ENCODE measurements around the gene CDK14. TPM values are rescaled to one million over a fixed set of nuclear protein-coding genes. Genes with fewer than 3 reads are reported as not detected.

The CDK14 gene
- total RNA-seq, 1 donor from 2014 or later: 77.9 TPM

DNA sequence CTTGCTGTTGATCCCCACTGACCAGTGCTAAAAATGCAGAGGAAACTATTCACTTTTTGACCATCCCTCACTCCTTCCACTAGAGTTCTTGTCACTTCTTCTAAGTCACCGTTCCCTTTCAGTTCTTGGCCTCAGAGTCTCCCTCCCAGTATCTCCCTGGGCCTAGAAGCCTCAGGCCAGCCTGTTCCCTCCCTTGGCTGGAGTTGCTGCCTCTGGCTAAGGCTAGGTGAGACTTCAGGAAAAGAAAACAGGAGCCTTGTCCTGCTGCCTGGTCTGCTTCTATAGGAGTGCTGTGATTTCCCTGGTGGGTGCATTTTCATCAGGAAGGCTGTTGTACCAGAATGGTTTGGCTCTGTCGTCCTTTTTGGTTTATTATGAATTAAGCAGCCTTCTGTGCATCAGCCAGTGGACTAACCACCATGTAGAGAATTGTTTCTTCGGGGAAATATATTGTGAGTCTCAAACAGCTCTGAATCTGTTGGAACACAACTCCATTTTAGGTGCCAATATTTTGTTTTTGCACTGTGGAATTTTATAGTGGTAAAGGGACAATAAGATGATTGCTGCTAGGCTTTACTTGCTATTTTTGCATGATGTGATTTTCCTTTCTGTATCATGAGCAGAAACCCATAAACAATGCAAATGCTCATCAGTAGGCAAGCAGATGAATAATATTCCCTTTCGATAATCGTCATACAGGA, 434.7 kb downstream of the CDK14 start:
- no peak for DNase-seq (ENCODE audit: low spot score in 2 of 2)
- FAIRE-seq: no peak

DNA sequence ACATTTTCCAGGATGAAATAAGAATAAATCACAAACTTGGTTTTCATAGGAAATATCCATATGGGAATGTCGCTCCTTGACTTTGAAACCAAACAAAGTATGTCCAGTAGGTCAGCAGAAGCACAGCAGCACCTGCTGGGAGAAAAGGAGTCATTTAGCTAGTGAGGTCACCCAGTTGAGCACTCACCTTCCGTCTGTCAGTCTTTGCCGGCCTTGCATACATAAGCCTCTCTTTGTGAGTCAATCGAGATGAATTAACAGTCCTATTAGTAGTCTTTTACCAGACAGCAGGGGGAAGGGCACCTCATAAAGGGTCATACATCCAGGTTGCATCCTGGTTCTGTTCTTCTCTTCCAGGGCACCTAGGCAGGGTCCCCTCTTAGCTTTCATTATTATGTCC, 435.6 kb downstream of the CDK14 start:
- no peak for DNase-seq (ENCODE audit: low spot score in 2 of 2)
- FAIRE-seq: no peak

DNA sequence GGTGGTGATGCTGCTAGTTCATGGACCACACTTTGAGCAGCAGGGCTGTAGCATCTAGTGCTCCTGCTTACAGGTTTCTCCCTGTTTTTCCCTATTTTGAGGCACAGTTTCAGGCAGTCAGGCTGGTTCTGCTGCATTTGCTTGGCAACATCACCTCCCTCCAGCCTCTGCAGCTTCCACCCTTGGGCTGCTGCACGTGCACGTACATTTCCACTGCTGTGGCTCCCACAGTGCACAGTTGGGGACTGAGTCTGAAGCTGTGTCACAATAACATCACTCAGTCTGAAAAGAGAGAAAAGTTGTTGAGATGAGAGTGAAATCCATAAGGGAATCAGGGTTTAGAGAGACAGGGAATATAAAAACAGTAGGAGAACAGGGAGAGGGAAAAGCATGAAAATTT, 437.5 kb downstream of the CDK14 start:
- FAIRE-seq (no peak), DNase-seq (ENCODE audit: low spot score in 2 of 2) (no peak)

DNA sequence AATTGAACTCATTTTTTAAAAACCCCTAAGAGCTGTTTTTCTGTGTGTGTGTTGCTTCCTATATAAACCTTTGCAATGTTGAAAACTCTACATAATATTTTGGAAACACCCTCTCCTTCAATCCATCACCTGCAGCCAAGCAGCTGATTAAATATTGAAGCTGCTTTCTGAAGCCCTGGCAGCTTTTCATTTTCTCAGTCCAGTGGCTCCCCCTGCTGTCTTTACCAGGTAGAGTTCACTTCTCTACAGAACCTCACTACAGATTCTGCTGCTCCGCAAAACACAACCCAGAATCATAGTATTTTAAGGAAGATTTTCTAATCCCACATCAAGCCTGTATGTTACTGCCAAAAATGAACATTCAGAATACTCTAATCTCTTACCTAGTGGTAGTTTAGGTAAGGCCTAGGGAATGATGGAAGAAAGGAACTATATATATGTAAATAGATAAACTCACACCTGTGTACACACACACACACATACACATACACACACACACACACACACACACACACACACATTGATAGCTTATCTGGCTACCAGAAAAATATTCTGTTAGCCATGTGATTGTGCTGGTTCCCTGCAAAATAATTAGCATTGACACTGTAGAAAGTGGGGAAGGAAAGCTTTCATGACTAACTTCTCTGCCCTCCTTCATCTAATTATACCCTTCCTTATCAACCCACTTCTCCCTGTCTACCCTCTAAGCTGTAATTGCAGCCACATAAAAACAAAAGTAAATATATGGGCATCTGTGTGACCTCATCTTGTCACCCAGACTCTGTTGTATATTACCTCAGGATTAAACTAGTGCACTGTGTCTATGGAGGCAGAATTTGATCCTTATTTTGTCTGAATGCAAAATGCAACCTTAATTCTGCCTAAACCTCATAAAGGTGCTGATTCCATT, 438.6 kb downstream of the CDK14 start:
- FAIRE-seq (no peak), DNase-seq (ENCODE audit: low spot score in 2 of 2) (peak in 1 of 2 donors; percentile 34)

DNA sequence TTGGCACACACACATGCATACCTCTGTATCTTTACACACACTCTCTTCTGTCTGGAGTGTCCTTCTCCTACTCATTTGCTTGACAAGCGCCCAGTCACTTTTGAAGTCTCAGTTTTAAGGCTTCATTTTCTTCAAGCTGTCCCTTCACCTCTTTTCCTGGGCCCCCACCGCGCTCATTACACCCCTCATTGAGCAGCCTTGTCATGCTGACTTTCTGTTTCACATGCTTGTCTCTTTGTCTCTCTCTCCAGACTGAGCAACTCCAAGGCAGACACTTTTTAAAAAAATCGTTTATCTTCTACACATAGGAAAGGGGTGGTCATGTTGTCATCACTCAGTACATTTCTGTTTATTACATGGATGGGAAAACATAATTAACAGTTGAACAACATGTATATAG, 442.9 kb downstream of the CDK14 start:
- FAIRE-seq (no peak), DNase-seq (ENCODE audit: low spot score in 2 of 2) (no peak)

DNA sequence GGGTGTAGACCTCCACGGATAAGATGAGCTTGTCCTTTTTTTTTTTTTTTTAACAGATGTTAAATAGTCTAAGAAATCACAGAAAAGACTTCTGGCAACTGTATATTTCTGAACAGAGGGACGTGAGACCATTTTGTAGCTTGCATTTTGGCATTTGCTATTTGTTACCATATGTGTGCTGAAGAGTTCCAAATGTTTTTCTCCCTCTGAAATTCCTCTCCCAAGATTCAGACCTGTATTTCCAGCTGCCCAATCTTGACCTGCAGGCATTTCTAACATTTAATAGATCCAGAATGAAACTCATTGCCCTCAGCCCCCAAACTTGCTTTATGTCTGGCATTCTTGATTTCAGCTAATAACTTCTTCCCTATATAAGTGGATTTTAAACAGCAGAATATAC, 445.0 kb downstream of the CDK14 start:
- DNase-seq (ENCODE audit: low spot score in 2 of 2) (no peak), FAIRE-seq (no peak)

DNA sequence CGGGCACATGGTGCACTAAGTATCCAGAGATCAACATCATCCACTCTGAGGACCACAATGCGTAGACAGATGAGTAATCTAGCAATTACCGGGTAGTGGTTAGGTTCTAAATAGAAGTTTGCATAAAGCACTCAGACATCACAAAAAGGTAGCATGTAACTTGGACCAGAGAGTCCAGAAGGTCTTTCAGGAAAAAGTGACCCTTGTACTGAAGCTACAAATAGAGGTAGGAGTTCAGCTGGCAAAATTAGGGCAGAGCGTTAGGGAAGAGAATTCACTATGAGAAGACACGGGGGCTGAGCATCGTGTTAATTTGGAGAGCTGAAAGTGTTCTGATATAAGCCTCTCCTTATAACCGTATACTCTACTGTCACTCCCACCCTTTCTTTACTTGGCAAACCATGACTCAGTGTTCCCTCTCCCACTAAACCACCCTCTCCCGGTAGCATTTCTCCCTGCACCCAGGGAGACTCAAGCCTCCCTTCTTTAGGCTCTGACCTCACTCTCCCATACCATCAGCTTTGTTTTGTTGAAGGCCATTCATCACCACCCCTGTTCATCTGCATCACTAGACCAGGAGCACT, 445.9 kb downstream of the CDK14 start:
- no peak for DNase-seq (ENCODE audit: low spot score in 2 of 2)
- no peak for FAIRE-seq

DNA sequence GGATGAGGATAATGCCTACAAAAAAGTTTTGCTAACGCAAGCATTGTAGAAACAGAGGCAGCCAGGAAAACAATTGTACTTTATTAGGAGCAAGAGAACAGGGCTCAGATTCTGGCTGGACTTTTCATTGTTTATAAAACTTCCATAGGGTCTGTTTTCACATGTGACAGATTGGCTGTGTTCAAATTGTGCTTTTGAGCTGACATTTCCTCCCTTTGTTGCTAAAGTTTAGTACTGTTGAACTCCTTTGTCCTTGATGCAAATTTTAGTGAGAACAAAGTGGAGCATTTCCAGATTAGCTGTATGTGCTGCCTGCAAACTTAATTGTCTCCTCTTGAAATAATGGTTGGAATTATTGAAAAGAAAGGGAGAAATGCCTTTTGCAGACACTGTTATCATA, 447.1 kb downstream of the CDK14 start:
- DNase-seq (ENCODE audit: low spot score in 2 of 2) (no peak), FAIRE-seq (no peak)

DNA sequence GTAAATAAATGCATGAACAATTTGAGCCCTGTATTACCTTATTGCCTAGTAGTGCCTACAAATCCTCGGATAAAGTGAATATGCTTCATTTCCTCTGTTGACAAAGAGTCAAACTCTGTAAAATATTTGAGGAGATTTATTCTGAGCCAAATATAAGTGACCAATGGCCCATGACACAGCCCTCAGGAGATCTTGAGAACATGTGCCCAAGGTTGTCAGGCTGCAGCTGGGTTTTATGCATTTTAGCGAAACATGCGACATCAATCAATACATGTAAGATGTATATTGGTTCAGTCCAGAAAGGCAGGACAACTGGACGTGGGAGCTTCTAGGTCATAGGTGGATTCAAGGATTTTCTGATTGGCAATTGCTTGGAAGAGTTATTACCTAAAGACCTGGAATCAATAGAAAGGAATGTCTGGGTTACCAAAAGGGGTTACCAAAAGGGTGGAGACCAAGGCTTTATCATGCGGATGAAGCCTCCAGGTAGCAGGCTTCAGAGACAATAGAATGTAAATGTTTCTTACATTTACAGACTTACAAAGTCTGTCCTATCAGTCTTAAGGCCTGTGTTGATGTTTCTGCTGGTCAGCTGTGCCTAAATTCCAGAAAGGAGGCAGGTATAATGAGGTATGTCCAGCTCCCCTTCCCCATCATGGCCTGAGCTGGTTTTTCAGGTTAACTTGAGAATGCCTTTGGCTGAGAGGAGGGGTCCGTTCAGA, 448.0 kb downstream of the CDK14 start:
- FAIRE-seq: no peak
- no peak for DNase-seq (ENCODE audit: low spot score in 2 of 2)

DNA sequence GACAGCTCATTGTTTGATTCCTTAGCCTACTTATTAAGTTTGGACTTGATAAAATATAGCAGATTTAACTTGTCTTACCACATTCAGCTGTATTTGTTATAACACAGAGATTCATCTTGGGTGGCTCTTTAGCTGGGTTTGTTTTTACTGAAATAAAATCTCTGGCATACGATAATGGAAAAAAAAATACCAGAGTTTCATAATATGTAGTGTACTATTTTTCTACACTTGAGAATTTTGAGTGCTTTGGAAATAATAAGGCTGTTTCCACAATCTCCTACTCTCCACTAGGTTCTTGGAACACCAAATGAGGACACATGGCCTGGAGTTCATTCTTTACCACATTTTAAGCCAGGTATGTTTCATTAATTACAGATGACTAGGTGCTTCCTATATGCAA, 449.5 kb downstream of the CDK14 start:
- no peak for DNase-seq (ENCODE audit: low spot score in 2 of 2)
- FAIRE-seq: no peak

DNA sequence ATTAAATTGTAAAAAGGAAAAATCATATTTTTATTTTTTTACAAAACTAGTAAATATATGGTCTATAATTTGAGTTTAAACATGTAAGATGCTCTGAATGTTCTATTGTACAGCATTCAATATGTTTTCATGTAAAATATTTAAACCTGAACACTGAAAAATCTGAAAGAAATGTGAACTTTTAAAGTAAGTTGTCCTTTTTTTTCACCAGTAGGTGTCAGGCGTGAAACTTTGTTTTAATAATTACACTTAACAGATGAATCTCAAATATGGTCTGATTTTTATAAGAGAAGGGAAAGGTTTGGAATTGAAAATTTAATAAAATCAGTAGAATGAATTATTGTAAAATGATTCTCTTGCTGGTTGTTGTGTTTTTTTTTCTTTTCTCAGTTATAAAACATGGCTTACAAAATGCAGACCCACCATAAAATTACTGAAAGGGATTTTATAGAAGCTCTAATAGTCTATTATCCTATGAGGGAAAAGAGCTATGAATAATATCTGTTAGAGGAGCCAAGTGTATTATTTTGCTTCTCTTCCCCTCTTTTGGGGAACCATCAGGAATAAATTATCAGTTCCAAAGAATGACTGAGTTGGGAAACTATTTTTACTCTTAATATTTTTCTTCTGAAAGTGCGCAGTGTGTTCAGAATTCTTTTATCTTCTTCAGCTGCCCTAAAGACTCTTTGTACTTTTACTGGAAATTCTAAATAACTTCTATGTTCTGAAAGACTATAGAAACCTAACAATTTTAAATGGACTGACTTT, 450.4 kb downstream of the CDK14 start:
- peak; percentile 72 for FAIRE-seq
- no peak for DNase-seq (ENCODE audit: low spot score in 2 of 2)

DNA sequence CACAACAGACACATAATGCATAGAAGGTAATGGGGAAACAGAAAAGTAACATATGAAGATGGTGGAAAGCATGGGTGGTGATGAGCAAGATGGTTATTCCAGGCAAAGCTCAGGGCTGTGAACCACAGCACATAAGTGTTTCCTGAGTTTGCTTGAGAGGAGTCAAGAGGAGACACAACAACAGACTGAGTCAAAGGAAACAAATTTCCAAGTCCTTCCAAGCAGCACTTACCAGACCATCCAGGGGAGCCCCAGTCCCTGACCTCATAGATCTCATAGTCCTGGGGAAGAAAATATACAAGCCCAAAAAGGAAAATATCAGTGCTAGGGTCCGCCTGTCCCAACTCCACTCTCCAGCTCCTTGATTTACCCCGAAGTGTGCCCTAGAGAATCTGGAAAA, 451.5 kb downstream of the CDK14 start:
- DNase-seq (ENCODE audit: low spot score in 2 of 2) (no peak), FAIRE-seq (no peak)

DNA sequence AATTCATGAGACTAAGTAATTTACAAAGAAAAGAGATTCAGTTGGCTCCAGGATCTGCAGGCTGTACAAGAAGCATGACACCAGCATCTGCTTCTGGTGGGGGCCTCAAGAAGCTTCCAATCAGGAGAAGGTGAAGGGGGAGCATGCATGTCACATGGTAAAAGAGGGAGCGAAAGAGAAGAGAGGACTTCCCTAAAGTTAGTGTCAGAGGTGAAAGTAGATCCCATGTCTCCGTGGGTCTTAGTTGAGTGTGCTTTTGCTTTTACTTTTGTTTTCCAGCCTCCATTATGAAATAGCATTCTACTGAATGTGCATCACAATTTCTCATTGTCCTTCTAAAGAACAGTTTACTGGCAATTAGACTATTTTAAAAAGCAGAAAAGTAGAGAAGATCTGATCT, 454.6 kb downstream of the CDK14 start:
- no peak for DNase-seq (ENCODE audit: low spot score in 2 of 2)
- FAIRE-seq: no peak

DNA sequence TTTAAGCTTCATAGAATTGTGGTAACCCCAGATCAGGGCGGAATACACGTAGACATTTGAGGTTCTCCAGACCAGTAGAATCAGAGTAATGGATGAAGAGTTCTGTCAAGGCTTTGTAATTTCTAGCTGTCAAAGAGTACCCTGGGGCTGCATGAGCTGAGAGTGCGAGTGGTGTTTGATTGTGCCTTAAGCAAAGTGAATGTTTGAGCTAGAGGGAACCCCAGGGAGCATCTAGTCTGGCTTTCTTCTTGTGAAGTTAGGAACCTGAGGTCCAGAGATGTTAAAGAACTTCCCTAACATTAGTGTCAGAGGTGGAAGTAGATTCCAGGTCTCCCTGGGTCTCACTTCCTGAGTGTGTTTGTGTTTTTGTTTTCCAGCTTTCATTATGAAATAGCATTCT, 455.8 kb downstream of the CDK14 start:
- FAIRE-seq (no peak), DNase-seq (ENCODE audit: low spot score in 2 of 2) (no peak)

DNA sequence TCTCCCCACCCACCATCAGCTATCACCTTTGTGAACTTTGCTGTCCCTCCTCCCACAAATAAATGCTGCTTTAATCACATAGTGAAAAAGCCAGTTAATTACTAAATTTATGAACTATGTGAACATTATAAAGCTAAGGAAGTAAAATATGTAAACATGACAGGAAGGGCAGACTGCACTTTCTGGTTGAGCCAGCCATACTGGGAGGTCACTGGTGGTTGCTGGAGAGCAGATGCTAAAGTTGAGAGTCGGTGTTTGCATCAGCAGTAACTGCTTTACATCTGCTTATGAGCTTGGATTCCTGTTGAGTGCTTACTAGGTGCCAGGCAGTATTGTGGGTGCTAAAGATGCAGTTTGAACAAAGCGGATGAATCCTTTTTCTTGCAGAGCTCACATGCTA, 458.3 kb downstream of the CDK14 start:
- FAIRE-seq: no peak

DNA sequence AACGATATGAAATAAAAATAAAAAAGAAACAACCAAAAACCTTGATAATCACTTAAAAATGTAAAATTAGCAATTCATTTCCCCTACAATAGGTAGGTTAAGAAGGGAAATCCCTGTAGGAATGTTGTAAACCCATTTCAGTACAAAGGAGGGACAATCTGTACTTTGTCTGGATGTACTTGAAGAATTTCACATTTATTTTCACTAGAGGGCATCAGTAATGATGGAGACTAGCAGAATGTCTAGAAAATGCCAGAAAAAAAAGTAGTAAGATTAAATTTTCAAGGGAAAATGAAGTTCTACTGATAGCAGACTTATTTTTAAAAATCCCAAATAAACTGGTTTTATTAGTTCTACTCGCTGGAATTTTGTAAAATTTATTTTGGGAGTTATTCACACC, 459.1 kb downstream of the CDK14 start:
- FAIRE-seq: no peak
- no peak for DNase-seq (ENCODE audit: low spot score in 2 of 2)

More for the DNA sequence above, 458.3 kb downstream of the CDK14 start:
- DNase-seq (ENCODE audit: low spot score in 2 of 2): no peak

DNA sequence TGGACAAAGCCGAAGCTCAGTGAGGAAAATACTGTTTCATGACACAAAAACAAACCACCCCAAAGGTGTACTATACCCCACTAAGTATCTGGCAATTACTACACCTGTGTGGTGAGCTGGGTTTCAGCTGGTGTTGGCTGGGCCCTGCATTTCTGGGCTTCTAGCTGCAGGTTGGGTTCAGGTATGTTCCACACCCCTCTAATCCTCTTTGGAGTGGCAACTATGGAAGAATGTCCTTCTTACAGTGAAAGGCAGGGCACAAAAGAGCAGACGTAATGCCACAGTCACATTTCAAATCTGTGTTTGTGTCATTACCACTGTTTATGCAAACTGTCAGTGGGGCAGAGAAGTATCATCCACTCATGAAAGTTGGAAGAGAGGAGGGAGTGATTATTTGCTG, 466.6 kb downstream of the CDK14 start:
- FAIRE-seq: no peak
- DNase-seq (ENCODE audit: low spot score in 2 of 2): no peak

DNA sequence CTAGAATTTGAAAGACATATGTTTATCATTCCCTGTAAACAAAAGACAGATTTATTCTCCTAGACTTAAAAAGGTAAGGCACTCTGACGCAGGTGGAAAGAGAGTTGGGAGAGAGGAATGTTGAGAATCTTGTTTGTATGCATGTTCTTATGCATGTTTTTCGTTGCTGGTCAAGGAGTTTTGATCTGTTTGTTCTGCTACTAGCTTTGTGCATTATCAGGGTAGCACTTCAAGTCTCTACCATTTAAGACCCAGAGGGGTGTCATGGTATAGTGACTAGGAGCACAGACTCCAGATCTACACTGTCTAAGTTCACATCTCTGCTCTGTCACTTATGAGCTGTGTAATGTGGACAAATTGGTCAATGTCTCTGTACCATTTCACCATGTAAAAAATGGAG, 467.9 kb downstream of the CDK14 start:
- DNase-seq (ENCODE audit: low spot score in 2 of 2) (no peak), FAIRE-seq (no peak)

DNA sequence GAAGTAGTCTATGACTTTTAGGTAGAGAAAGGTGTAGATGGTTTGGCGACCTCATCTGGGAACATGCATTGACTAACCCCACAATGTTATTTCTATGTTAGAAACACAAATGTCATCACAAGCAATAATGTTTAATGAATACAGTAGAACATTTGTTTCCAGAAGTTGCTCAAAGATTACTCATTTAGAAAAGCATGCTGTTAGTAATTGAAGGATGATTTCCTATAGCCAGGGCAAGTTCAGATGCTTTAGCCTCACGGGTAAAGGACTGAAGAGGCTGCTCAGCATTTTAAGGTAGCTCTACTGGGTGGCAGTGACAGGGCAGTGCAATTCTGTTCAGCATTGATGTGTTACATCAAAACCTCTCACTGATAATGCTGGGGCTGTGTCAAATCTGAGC, 468.8 kb downstream of the CDK14 start:
- FAIRE-seq (no peak), DNase-seq (ENCODE audit: low spot score in 2 of 2) (no peak)

DNA sequence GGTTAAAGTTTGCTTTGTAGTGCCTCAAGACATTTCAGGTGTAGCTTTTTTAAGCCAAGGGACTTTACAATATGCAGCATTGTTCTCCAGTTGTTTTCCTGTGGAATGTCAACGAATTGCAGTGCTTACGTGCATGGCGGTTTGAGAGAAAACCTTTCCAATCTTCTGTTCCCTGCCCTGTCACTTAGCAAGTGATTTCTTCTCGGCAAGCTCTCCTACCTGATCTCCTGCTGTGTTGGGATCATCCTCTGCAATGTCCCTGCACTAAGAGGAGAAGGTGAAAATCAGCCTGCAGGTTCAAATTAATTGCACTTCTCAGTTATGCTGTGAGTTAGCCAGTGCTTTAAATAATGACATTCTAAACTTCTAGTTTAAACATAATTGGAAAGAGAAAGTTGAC, 470.5 kb downstream of the CDK14 start:
- FAIRE-seq (no peak), DNase-seq (ENCODE audit: low spot score in 2 of 2) (no peak)
